HG03139 (cell line): ENCODE results near the gene AVP.

Experiments
- ATAC-seq: cut with Tn5 transposase; IDR thresholded peaks from one replicate; pipeline ENCODE4 v1.9.1; 2021; ENCODE audit not compliant: unreplicated experiment

The AVP gene

DNA sequence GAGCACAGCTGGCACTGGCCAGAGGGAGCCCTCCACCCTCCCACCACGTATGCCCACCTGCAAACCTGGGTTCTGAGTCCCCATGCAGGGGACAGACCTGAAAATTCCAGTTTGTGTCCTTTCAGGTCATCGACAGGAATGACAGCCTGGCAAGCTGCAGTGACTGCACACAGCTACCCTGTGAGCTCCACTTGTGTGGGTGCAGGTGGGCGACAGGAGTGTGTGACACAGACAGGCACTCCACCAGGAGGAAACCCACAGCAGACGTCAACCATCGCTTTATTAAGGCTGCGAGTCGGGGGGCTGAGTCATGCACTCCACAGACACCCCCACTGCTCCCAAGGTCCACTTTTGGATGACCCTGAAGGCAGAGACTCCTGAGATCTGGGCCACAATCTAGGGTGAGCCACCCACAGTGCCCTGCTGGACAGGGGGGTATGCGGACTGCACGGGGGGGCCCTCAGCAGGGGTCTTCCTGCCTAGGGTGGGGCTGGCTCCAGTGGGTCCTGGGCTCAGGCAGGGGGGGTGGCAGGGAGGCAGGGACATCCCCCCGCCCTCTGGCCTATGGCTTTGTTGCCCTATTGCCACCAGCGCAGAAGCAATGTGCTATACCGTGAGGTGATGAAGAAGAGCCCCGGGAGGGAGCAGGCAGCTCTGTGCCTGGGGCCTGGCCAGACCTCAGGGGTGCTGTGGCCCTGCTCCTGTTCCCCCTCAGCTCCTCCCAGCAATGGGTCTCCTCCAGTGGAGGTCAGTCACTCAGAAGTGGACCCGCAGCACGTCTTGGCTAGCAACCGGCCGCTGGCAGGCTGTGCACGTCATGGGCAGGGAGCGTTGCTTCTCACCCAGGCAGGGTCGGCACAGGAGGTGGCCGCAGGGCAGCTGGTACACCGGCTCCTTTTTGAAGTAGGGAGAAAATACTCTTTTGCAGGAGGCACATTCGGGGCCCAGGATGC lies 25.1 kb upstream of the AVP start:
- ATAC-seq: no peak

DNA sequence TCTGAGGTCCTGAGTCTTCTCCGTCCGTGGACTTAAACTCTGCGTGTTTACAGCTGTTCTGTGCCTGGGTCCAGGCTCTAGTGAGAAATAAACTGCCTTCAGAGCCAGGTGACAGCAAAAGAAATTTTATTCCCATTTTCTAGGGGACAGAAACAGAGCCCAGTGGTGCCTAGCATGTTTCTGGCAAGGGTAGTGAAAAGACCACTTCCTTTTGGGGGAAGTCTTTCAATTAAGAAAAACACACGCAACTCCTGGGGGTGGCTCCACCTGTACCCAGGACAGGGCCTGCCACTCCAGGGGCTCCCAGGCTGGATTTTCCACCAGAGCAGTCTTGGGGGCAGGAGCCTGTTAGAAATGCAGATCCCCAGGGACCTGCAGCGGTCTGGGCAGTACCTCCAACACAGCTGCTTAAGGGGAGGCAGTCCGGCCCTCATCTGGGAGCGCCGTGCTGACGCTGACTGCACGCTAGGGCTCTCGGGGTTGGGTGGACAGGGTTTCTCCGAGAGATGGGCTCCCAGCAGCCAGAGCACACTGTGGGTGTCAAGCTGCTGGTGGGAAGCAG lies 23.0 kb upstream of the AVP start:
- no peak for ATAC-seq

DNA sequence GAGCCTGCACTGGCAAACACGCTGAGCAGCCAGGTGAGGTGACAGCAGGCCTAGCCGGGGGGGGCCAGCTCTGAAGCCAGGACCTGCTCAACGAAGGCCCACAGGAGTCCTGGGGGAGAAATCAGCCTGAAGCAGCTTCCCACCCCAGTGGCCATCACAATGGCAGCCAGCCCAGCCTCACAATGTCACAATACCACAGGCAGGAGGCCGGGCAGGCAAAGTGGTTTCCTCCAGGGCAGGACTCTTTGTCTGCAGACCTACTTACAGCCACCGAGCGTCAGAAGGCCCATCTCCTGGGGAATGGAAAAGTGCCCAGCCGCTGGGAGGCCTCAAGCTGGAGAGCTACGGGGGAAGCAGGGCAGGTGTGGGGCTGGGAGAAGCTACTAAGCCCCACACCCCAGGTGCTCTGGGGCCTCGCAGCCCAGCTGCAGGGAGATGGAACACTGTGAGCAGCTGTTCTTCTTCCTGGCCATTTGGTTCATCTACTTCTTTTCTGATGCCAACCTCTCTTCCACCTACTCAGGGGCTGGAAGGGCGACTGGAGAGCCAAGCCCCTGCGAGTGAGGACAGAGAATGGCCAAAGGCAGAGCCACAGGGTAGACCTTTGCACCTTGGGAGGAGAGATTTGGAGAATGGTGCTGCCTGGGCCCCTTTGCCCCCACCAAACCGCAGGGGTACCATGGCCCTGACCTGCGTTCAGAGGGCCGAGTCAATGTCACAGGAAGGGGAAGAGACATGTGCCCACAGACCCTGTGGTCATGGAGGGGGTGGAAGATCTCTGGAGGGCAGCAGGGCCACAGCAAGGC lies 22.3 kb upstream of the AVP start:
- ATAC-seq: no peak

DNA sequence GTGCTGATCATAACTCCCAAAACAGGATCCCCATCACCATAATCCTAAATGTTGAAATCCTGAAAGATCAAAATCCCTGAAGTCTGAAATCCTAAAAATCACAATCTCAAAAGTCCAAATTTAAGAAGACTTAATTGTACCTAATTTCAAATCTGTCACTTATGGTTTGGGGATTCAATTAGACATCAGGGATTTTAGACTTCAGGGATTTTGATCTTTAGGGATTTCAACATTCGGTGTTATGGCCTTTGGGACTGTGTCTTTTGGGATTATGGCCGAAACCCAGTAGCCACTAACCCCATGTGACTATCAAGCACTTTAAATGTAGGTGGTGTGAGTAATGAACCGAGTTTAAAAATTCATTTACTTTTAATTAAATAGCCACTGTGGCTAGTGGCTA lies 21.7 kb upstream of the AVP start:
- no peak for ATAC-seq

DNA sequence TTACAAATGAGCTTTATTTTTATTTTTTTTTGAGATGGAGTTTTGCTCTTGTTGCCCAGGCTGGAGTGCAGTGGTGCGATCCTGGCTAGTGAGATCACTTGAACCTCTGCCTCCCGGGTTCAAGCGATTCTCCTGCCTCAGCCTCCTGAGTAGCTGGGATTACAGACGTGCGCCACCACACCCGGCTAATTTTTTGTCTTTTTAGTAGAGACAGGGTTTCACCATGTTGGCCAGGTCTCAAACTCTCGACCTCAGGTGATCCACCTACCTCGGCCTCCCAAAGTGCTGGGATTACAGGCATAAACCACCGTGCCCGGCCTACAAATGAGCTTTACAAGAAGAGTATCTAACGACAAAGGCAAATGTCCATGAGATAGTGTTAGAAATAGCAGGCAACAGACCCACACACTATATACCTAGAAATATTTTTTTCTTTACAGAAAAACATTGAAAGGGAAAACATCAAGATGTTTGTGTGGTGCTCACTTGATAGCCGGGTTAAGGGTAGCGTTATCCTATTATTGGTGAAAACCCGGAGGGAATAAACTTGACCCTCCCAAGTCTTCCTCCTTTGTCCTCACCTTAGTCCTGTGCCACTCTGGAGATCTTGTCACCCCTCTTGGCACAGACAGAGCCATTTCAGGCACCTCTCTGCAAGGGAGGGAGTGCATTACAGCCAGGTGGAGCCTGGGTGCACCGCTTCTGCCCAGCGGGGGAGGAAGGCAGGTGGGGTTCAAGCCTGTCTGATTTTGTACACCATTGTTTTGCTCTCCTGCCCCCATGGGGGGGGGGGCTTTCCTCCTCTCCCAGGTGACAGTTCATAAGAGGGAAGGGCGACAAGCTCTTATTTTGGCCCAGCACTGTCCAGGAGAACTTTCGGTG lies 21.0 kb upstream of the AVP start:
- ATAC-seq: no peak

DNA sequence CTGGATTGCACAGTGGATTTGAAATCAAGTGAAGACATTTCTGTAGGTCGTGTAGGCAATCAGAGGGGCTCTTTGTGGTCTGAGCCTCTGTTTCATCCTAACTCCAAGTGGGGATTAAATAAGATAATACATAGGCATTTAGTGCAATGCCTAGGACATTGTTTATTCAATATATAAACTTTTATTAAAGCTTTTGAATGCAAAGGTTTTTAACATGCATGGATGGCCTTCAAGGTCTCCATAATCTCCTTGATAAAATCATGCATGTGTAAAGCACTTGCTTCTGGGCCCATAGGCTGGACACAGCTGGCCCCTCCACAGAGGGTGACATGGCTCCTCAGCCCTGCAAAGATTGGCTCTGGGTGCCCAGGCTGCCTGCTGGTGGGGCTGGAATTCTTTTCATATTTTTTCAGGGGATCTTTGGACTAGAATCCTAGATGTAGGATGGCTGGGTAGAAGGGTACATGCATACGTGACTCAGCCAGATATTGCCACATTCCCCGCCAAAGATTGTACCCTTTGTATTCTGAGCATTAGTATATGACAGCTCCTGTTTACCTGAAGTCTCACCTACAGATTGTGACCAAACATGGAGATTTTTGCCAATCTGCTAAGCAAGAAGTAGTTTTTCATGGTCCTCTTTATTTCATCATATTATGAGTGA lies 19.0 kb upstream of the AVP start:
- no peak for ATAC-seq

DNA sequence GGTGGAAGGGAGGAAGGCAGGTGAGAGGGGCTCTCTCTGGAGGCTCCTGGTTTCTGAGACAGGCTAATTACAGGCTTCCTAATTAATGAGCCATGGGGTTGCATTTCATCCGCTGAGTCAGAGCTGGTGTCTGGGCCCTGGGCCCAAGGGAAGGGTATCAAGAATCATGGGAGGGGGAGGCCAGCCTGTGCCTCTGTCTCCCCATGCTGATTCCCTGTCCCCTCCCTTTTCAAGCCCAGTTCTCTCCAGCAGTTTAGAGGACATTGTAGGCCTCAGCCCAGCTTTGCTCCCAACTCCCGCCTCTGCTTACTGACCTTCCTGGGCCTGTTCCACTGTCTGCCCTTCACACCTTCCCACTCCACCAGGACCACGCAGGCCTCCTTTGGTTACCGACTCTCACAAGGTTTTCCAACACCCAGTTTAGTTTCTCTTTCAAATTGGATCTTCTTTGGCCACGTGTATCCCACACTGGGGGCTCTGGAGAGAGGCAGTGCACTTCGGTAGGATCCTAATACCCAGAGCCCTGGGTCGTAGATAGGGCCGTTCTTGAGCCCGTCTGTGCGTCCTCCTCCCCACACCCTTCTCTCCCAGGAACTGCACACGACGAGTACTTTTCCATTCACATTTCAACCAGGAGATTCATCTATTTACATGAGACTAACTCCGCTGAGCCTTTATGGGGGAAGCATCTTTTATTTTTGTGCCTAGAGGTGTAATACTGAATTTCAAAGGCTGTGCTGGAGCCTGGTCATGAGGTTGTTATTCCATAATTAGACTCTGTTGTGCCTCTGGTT lies 18.2 kb upstream of the AVP start:
- ATAC-seq: no peak

DNA sequence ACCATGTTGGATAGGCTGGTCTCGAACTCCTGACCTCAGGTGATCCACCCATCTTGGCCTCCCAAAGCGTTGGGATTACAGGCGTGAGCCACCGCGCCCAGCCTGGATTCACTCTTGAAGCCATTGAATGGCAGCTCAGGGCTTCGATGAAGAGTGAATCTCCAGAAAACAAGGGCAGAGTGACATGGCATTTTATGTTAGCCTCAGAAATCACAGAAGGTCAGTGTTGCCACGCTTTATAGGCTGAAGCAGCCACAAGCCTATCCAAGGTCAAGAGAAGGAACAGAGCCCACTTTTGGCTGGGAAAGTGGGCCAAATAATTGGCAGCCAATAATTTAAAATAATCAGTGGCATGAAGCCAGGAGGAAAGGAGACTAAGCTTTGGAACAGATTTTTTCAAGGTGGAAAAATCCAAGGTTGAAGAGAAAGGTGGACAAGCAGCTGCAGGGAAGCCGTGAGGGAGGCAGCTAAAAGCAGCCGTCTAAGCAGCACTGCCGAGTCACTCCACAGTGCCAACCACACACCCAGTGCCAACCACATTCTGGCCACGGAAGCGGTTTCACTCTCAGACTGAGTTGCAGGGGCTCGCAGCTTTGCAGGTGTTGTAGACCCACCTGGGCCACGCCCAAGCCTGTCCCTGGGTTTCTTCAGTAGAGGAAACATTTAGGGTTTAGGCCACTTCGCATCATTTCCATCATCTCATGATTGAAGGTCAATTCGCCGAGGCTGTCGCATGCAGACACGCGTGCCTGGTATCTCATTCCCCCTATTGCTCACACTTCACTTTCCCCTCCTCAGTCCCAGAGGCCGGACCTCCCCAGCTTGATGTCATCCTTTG lies 17.4 kb upstream of the AVP start:
- ATAC-seq: no peak

DNA sequence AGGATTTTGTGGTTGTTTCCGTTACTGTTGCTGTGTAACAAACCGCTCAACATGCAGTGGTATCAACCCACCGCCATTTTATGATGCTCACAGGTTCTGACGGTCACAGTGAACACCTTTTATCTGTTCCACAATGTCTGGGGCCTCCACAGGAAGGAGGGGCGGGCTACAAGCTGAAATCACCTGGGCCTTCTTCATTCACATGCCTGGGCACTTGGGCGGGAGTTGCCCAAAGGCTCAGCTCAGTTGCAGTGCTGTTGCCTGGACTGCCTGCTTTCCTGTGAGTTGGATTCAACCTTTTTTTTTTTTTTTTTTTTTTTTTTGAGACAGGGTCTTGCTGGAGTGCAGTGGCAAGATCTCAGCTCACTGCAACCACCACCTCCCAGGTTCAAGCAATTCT lies 16.7 kb upstream of the AVP start:
- ATAC-seq: no peak

DNA sequence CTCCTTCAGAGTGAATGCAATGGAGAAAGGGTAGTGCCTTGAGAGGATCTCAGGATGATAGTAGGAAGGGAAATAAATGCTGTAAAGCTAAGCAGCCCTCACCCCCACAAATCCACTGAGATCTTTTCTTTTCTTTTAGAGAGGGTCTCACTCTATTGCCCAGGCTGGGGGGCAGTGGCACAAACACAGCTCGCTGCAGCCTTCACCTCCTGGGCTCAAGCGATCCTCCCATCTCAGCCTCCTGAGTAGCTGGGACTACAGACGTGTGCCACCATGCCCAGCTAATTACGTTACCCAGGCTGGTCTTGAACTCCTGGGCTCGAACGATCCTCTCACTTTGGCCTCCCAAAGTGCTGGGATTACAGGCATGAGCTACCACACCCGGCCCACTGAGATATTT lies 16.0 kb upstream of the AVP start:
- no peak for ATAC-seq

DNA sequence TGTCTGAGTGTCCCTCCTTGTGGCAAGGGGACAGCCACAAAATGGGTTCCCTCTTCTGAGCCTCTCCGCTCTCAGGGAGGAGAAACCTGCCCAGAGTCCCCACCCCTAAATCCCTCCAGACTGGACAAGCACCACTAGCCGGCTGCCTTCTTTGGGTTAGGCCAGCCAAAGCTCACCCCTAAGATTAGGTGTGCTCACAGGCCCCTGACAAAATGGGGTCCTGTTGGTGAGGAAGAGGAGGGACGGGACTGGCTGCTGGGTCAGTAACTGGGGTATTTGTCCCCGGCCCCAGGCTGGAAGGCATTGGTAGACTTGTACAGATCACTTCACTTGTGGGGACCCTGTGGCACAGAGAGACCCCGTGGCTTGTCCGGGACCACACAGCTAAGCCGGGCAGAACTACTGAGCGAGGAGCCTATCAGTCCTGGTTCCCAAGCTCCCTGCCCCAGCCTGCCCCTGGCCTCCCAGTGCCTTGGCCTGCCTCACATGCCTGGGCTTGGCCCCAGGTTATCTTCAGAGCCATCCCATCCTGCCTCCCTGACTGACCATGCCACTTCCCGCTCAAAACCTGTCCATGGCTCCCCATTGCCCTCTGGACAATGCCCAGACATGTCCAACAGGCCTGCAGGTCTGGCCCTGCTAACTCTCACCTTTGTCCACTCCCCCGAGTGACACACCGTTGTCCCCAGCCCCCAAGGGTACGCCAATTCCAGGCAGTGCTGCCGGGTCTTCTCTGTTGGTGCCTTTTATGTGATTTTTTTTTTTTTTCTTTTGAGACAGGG lies 10.5 kb upstream of the AVP start:
- ATAC-seq: no peak

DNA sequence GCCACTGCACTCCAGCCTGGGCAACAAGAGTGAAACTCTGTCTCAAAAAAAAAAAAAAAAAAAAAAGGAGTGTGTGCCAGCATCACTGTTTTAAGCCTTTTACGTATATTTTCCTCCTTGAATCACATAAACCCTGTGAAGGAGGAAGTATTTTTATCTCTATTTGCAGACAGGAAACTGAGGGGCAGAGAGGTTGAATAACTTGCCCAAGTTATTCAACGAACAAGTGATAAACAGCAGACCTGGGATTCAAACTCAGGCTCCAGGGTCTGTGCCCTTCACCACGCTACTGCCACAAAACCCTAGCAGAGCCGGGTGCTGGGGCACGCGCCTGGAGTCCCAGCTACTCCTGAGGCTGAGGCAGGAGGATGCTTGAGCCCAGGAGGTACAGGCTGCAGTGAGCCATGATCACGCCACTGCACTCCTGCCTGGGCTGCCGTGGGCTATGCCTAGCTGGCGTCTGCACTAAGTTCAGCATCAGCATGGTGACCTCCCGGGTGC lies 9.4 kb upstream of the AVP start:
- no peak for ATAC-seq

DNA sequence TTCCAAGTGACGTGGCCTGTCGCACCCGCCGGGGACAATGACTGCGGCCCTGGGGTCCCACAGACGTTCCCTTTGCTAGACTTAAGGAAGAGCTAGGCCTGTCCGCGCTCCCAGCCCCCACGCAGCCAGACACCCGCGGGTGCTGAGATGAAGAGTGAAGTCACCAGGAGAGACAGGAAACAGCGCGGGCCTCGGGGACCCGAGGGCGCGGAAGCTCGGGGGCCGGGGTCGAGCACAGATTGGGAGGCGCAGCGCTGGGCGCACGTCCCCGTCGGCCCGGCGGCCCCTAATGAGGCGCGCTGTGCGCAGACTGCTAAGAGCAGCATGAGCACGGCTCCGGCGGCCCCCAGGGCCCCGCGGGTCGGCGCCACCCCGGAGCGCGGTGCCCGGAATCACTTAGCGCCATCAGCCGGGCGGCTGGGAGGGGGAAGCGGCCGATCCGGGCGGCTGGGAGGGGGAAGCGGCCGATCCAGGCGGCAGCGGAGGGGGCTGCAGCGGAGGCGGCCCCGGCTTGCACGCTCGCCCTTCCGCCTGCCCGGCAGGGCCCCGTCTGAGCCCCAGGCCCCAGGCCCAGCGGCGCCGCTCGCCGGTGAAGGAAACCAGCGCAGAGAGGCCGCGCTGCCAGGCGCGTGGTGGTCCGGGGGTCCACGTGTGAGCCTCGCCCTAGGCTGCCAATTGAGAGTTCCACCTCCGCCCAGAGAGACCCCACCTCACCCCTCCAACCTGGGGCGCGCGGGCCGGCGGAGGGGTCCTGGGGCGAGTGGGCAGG lies 8.3 kb upstream of the AVP start:
- ATAC-seq: no peak

DNA sequence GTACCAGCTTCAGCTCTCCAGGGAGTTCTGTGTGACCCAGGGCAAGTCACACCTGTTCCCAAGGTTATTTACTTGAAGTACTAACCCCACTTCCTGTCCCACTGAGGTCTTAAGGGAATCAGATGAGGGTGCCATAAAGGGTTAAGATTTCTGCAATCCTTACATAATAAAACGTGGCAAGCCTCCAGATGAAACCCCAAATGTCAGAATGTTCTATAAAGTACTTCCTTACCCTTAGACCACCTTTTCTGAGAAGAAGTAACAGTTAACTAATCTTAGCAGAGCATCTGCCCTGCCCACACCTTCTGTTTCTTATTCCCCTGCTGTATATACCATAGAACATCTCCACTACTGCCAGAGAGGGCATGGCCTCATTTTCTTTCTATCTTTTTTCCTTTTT lies 6.0 kb upstream of the AVP start:
- no peak for ATAC-seq

DNA sequence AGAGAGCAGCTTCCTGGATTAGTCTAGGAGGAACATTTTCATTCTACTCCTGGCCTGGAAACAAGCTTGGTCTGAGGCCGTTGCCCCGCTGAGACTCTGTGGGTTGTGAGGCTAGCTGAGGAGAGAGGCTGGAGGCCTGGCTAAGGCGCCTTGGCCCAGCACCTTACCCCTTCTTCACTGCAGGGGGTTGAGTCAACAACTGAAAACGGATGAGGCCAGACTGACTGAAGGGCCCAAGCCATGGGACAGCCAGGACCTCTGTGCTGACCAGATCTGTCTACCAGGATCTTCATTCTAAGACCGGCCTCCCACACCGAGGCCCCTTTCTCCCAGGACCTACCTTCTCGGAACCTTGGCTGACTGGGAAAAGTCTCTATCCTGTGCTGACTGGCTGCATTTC lies 3.5 kb upstream of the AVP start:
- ATAC-seq: no peak

DNA sequence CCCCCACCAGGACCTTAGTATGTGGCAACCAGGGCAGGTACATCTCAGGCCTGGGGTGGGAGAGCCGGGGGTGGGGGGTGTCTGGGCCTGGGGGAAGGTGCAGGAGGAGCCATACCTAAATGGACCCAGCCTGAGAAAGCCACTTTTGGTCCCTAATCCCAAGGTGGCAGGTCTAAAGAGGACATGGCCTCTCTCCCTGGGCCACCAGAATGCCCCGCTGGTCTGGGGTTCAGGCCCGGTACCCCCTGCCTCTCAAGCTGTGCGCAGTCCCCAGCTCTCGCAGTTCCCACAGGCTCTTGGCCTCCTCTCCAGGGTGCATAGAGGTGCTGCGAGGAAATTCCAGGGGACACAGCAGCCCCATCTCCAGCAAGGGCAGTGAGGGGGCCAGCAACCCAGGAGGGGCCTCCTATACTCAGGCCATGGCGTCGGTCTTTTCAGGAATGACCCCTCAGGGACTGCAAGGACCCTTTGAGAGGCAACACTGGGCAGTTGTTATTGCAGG lies 1.1 kb upstream of the AVP start:
- no peak for ATAC-seq

DNA sequence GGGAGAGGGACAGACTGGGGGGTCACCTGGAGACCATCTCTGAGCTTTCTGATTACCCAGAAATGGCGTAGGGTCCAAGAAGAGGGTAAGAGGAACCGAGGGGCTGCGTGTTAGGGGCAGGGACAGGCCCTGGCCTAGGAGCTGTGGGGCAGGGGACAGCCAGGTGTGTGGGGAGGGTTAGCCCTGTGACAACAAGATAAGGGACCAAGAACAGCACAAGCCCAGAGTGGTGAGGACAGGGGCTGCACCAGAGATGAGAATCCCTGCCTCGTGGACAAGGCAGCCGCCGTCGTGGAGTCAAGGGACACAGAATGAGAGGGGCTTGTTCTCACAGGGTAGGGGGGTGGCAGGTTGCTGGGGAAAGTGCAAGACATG lies 449 bp upstream of the AVP start:
- ATAC-seq: no peak
